ENCODE data around the gene DCST2. TPM values are rescaled to one million over a fixed set of nuclear protein-coding genes. Genes with fewer than 3 reads are reported as not detected.

DCST2 gene
- total and polyA plus RNA-seq, 9 of the 15 experiments (the other 6 are each of a cell fraction or from before 2014, with no cell fraction given) = 0.09 to 0.49 (median 0.11) TPM; not detected in 3

DNA sequence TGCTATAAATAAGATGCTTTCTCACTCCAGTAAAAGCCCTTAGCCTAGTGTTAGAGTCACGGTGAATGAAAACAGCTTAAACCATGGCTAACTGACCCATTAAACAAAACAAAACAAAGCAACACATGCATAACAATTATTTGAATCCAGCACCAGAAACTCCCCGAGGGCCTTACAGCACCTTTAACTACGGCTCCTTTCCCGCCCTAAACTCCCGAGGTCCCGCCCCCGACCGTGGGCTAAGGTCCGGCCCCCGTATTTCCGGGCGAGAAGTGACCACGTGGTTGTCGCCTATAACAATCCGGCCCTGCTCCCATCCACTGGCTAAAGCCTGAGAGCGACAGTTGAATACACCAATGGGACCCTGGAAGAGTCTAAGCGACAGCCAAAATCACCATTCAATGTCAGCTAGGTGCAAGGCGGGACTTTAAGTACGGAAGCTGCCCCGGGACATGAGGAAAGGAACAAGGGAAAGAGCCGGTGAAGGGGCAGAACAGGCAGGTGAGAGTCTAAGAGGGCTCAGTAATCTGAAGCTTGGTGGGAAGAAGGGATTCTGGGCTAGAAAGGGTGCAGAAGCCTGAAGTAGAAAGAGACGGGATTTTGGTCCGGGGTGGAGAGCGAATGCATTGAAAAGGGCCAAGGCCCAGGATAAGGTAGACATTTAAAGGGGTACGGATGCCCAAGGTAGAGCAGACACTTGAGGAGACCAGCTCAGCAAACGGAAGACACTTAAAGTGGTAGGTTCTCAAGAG lies 50.5 kb downstream of the DCST2 start, which contains the start of gene FLAD1 (continued):
- TF ChIP-seq, protein P1, sequence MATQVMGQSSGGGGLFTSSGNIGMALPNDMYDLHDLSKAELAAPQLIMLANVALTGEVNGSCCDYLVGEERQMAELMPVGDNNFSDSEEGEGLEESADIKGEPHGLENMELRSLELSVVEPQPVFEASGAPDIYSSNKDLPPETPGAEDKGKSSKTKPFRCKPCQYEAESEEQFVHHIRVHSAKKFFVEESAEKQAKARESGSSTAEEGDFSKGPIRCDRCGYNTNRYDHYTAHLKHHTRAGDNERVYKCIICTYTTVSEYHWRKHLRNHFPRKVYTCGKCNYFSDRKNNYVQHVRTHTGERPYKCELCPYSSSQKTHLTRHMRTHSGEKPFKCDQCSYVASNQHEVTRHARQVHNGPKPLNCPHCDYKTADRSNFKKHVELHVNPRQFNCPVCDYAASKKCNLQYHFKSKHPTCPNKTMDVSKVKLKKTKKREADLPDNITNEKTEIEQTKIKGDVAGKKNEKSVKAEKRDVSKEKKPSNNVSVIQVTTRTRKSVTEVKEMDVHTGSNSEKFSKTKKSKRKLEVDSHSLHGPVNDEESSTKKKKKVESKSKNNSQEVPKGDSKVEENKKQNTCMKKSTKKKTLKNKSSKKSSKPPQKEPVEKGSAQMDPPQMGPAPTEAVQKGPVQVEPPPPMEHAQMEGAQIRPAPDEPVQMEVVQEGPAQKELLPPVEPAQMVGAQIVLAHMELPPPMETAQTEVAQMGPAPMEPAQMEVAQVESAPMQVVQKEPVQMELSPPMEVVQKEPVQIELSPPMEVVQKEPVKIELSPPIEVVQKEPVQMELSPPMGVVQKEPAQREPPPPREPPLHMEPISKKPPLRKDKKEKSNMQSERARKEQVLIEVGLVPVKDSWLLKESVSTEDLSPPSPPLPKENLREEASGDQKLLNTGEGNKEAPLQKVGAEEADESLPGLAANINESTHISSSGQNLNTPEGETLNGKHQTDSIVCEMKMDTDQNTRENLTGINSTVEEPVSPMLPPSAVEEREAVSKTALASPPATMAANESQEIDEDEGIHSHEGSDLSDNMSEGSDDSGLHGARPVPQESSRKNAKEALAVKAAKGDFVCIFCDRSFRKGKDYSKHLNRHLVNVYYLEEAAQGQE (IDR thresholded peaks at IDR 0.05; ENCODE audit: borderline replicate concordance) = peak; percentile 58
- TF ChIP-seq, protein P1 (CRISPR knock-in tag; IDR thresholded peaks at IDR 0.05; ENCODE audit: low read depth) = no peak
- TF ChIP-seq PML (IDR thresholded peaks at IDR 0.05; ENCODE audit: low read length) (no peak; the same call in 1 of the 2 replicates), ZC3H8 (IDR thresholded peaks at IDR 0.05) (0 out of 2 replicates have a peak, but pooled peaks have one; percentile 33), KDM4B (IDR thresholded peaks at IDR 0.05; ENCODE audit: borderline replicate concordance in 2 of 2, low read depth in 1 of 2) (0 out of 4 replicates have a peak, but pooled peaks of 1 of the 2 experiments have one; percentile 27), HNRNPLL (IDR thresholded peaks at IDR 0.05; ENCODE audit: low read depth, low read length, poor library complexity, severe bottlenecking) (peak; percentile 26), RFX5 (IDR thresholded peaks at IDR 0.05; ENCODE audit: low read depth, low read length) (no peak), NR2F6 (CRISPR knock-in tag; IDR thresholded peaks at IDR 0.05) (no peak), KLF1 (tag; IDR thresholded peaks at IDR 0.05) (no peak), KDM2B (CRISPR knock-in tag; IDR thresholded peaks at IDR 0.05) (no peak)
- TF ChIP-seq, protein P2, sequence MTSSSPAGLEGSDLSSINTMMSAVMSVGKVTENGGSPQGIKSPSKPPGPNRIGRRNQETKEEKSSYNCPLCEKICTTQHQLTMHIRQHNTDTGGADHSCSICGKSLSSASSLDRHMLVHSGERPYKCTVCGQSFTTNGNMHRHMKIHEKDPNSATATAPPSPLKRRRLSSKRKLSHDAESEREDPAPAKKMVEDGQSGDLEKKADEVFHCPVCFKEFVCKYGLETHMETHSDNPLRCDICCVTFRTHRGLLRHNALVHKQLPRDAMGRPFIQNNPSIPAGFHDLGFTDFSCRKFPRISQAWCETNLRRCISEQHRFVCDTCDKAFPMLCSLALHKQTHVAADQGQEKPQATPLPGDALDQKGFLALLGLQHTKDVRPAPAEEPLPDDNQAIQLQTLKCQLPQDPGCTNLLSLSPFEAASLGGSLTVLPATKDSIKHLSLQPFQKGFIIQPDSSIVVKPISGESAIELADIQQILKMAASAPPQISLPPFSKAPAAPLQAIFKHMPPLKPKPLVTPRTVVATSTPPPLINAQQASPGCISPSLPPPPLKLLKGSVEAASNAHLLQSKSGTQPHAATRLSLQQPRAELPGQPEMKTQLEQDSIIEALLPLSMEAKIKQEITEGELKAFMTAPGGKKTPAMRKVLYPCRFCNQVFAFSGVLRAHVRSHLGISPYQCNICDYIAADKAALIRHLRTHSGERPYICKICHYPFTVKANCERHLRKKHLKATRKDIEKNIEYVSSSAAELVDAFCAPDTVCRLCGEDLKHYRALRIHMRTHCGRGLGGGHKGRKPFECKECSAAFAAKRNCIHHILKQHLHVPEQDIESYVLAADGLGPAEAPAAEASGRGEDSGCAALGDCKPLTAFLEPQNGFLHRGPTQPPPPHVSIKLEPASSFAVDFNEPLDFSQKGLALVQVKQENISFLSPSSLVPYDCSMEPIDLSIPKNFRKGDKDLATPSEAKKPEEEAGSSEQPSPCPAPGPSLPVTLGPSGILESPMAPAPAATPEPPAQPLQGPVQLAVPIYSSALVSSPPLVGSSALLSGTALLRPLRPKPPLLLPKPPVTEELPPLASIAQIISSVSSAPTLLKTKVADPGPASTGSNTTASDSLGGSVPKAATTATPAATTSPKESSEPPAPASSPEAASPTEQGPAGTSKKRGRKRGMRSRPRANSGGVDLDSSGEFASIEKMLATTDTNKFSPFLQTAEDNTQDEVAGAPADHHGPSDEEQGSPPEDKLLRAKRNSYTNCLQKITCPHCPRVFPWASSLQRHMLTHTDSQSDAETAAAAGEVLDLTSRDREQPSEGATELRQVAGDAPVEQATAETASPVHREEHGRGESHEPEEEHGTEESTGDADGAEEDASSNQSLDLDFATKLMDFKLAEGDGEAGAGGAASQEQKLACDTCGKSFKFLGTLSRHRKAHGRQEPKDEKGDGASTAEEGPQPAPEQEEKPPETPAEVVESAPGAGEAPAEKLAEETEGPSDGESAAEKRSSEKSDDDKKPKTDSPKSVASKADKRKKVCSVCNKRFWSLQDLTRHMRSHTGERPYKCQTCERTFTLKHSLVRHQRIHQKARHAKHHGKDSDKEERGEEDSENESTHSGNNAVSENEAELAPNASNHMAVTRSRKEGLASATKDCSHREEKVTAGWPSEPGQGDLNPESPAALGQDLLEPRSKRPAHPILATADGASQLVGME (CRISPR knock-in tag; IDR thresholded peaks at IDR 0.05) = no peak
- TF ChIP-seq, protein P3, sequence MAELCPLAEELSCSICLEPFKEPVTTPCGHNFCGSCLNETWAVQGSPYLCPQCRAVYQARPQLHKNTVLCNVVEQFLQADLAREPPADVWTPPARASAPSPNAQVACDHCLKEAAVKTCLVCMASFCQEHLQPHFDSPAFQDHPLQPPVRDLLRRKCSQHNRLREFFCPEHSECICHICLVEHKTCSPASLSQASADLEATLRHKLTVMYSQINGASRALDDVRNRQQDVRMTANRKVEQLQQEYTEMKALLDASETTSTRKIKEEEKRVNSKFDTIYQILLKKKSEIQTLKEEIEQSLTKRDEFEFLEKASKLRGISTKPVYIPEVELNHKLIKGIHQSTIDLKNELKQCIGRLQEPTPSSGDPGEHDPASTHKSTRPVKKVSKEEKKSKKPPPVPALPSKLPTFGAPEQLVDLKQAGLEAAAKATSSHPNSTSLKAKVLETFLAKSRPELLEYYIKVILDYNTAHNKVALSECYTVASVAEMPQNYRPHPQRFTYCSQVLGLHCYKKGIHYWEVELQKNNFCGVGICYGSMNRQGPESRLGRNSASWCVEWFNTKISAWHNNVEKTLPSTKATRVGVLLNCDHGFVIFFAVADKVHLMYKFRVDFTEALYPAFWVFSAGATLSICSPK (IDR thresholded peaks at IDR 0.05; ENCODE audit: borderline replicate concordance) = no peak

All from K562 (cell line).